SIG-M5 treated with dmso at 0.1 percent for 504 hours (cell line): Measurements from ENCODE around the gene ZNF423.
A peak's percentile ranks its signal among the peaks of the same experiment; 100 is the strongest.
"Not testable (repeated sequence)": the region's sequence is repeated elsewhere in the genome, so short reads cannot be mapped to it uniquely, and the experiment has no call there.

Experiments
- DNase-seq: peaks from one replicate; lab custom pipeline; 2025; ENCODE audit not compliant: unreplicated experiment; lab: John Stamatoyannopoulos, UW

Gene ZNF423

DNA sequence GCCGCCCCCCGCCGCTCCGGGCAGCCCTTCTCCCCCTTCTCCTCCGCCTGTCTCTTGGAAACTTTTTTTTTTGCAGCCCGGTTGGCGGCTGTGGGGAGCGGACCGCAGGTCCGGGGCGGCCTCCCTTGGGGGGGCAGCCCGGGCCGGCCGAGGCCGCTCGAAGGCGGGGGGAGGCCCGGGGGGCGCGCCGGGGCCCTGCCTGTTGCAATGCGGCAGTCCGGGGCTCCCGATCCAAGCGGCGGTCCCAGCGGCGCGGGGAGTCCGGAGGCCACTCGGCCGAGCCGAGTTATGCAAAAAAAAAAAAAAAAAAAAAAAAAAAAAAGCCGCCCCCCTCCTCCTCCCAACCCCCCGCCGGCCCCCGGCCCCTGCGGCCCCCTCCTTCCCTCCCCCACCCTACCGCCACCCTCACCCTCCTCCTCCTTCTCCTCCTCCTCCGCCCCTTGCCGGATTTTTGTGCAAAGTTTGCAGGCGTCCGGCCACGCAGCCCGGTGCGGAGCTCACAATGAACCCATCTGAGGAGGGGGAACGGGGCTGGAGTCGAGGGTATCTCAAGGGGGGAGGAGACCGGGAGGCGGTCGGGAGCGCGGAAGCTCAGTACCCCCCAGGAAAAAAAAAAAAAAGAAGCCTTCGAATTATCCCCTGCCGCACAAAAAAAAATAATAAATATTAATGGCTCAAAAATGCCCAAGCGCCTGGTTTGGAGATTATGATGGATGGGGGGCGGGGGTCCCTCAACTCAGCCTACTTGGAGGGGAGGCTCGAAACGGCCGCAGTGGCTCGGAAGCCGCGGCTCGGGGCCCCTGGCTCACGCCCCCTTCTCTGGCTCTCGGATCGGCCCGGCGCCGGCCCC, at the start of gene ZNF423:
ZNF423 (minus strand) TSS at position 291 of the 850 bp plus-strand sequence. CDS start 338 bp downstream, outside the sequence.
- no peak for DNase-seq

DNA sequence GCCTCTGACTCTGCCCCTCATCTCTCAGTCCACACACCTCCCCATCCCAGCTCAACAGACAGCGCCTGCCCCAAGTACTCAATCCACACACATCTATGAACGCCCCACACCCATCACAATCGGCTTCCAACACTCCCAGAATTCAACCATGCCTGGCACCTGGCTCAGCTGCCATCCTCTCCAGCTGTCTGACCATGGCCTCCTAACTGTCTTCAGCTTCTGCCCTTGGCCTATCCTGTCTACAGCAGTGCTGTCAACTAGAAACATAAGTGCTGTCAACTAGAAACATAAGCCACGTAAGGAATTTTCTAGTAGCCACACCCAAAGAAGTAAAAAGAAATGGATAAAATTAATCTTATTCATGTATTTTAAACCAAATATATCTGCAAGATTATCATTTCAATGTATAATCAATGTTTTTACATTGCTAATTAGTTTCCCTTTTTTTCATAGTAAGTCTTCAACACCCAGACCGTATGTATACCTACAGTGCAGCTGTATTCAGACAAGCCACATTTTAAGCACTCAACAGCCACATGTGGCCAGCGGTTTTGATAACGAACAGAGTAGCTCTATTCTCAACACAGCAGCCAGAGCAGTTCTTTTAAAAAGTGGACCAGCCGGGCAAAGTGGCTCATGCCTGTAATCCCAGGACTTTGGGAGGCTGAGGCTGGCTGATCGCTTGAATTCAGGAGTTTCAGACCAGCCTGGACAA, 48.6 kb upstream of the ZNF423 start:
- DNase-seq: no peak

DNA sequence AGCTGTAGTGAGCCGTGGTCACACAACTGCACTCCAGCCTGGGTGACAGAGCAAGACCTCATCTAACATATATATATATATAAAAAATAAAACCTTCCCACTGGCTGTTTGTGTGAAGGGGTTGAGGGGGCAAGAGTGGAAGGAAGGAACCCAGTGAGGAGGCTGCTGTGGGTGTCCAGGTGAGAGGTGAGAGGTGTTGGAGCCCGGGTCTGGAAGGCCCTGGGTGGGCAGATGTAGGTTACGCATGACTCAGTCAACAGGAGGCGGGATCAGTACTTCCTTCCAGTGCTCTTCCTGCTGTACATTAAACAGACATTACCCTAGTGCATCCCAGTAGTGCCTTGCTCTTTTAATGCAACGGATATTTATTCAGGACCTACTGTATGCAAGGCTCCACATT, 47.0 kb upstream of the ZNF423 start:
- DNase-seq: no peak

DNA sequence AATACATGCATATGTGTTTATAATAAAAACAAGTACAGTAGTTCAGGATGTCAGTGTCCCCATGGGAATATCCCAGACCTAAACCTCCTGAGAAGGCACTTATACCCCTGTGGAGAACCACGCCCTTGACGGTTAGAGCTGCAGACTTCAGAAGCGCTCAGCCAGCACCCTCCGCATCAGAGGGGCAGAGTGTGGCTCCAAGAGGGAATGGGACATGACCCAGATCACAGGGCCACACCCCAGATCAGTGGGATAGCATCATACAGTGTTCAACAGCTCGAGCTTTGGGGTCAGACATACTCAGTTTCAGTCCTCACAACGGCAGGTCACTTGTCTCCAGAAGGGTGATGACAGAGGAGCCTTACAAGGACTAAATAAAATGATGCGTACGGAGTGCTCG, 45.8 kb upstream of the ZNF423 start:
- no peak for DNase-seq

DNA sequence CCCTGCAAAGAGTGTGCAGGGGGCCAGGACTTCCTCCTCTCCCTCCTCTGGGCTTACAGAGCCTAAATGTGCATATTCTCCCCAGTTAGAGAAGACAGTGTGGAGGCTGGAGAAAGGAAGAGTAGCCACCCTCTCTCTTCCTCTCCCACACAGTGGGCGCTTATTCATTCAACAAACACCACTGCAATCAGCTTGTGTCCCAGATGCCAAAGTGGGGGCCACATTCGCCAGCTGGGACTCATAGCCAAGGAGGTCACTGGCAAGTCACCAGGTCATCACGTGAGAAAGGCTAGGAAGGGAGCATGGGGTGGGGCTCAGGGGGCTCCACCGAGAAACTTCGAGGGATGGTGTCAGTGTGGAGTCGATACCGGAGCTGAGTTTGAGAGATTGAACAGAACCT, 45.0 kb upstream of the ZNF423 start:
- no peak for DNase-seq

DNA sequence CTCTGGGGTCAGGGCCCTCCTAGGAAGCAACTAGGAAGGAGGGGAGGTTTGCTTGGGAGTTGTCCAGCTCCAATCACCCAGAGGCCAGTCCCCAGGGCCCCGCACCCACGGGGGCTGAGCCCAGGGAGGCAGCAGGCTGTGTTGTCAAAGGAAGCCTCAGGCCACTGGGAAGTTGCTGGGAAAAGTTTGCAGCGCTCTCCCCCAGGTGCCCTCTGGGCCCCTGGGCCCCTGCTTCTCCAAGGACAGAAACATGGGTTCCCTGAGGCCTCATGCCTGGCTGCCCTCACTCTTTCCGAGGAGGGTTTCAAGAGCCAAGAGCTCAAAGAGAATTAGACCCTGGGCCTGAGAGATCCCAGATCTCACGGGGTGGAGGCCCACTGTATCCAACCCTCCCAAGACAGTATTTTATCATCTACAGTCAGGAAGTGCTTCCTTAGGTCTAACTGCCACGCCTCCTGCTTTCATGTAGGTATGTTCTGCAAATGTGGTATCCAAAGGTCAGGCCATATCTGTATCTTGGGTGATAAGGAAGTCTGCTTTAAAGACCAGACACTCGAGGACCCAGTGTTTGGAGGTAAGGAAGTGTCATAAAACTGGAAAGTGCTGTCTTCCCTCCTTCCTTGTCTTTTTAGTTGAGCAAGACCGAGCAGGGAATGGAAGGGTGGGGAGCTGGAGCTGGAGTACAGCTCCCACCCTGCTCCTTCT, 44.2 kb upstream of the ZNF423 start:
- no peak for DNase-seq

DNA sequence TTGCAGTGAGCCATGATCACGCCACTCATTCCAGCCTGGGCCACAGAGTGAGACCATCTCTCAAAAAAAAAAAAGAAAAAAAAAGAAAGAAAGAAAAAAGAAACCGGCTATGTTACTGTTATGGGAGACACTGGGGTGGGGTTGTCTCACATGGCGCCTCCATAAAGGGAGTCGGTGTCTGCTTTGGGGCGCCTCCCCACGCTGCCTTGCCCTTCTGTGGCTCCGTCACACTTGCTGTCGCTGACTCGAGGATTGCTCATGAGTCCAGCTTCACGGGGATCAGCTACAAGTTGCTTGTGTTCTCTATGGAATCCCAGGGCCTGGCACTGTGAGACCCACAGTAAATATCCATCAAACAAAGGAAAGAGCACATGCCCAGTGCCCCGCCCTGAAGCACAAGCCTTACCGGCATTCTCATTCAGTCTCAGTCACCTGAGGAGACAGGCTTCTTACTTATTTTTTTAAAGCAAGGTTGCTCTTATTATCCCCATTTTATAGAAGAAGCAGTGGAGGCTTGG, 40.6 kb upstream of the ZNF423 start:
- no peak for DNase-seq

DNA sequence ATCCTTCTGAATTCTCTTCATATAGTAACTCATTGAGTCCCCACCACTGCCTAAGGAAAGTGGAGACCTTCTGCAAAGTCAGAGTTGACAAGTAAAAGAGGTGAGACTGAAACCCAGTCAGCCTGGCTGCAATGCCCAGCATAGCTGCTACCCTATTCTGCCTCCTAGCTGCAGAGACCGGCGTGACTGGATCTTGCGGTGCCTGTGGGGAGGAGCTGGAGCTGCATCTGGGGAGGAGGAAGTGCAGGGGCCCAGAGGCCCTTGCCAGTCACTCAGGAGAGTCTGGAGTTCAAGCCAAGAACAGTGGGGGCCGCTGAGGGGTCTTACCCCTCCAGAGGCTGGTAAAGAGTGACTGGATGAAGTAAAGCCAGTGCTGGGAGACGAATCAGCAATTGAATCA, 35.0 kb upstream of the ZNF423 start:
- DNase-seq: peak; percentile 15

DNA sequence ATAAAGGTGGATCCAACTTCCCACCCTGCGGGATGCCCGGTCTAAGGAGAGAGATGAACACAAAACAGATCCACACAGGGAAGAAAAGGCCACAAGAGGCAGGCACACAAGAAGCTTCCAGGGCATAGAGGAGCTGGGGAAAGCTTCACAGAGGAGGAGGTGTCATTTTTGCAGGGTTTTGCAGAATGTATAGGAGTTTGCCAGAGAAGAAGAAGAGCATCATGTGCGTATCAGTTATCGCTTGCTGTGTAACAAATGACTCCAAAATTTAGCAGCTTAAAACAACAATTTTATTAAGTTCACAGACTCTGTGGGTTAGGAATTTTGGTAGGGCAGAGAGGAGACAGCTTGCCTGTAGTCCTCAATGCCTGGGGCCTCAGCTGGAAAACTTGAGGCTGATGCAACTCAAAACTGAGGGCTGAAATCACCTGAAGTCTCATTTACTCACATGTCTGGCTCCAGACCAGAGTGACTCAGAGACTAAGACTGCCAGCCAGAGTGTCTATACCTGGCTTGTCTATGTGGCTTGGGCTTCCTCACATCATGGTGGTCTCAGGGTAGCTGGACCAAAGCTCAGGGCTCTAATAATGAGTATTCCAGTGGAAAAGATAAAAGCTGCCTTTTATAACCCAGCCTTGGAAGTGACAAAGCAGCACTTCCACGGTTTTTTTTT, 33.9 kb upstream of the ZNF423 start:
- DNase-seq: no peak

DNA sequence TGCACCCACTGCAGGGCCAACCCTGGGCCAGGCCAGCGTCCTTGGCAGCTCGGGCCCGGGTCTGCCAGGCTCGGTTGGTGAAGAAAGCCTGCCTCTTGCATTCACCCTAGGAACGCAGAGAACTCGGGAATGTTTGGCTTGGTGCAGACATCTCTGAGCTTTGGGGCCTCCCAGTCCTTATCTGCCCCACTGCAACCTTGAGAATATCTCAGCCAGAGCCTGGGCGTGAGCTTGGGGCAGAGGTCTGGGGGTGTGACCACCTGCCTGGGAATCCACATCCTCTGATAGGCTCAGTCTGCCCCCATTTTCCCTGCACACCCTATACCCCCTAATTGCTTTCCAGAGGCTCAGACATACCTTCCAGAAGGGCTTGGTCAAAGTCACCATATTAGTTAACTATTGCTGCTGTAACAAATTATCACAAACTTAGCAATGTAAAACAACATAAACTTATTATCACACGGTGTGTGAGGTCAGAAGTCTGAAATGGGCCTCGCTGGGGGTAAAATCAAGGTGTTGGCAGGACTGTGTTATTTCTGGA, 30.7 kb upstream of the ZNF423 start:
- DNase-seq: no peak

DNA sequence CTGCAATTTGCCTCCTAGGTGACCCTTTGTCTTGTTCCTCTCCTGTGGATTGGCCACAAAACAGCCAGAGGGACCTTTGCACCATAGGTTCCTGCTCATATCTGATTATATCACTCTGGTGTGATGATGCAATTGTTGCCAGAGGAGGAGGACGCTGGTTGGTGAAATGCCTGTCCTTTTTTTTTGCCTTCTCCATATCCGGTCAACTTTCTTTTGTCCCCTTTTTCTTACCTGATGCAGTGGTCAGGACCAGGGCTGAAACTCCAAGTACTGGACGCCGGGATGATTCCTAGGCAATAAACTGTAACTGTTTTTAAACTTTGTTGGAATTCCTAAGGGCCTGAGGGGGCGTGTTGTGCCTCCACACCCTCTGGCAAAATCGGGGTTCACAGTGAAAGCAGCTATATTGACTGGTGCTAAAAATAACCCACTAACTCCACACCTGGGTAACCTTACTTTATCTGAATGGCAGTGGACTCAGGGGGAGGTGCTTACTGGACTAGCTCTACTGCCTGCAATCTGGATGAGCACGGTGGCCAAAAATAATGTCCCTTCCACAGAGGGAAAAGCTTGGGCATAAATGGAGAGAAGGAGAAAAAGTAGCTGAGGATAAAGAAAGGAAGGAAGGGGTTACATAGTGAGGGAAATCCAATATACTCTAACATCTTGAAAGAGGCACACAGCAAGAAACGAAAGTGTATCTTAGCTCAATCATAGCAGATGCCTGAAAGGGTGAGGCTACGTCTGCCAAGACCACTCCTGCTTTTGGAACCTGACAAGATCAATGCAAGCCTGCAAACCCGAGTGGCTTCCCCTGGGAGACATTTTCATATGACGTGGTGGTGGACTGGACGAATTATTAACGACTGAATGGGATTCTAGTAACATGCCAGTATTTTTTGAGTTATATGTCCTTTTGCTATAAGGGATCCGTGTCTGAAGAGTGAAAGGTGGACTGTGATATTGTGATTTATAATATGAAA, 28.4 kb upstream of the ZNF423 start:
- peak; percentile 3 for DNase-seq

DNA sequence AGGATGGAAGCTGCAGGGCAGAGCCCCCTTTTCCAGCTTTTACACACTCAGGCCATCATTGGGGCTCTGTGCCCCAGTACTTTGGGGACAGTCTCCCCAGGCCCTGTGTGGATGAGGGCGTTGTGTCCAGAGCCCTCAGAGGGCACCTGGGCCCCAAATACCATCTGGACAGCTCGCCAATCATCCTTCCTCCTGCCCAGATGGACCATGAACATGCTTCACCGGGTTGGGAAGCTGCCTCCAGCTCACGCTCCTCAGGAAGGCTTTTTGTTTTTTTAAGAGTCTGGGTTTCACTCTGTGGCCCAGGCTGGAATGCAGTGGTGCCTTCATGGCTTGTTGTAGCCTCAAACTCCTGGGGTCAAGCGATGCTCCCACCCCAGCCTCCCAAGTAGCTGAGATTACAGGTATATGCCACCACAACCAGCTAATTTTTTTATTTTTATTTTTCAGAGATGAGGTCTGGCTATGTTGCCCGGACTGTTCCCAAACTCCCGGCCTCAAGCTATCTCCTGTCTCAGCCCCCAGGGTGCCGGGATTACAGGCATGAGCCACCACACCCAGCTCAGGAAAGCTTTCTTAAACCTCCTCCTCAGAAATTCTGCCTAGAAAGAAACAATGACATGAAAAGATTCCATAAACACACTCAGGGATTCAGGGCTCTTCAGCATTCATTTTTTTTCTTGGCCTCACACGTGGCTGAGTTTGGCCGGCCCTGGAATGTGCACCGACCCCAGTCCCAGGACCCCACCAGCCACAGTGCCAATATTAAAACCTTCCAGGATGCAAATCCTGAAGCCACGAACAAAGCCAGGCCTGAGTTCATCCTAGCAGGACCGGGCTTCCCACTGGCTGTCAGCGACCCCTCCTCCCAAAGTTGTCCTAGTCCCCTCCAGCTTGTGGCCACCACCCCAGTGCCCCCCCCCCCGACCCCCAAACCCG, 27.4 kb upstream of the ZNF423 start:
- DNase-seq: no peak

DNA sequence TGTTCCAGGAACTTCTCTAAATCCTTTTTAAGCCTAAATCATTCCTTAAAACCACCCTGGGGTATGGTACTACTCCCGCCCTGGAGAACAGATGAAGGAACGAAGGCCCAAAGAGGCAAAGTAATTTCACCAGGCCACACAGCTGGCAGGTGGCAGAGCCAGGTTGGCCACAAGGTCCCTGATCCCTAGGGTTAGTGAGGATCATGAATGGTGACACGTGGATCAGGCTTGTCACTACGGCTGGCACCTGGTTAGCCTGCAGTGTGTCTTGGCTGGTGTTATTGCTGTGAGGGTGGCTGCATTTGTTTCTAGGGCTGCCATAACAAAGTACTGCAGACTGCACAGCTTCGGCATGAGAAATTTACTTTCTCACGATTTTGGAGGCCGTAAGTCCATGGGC, 26.0 kb upstream of the ZNF423 start:
- DNase-seq: no peak

DNA sequence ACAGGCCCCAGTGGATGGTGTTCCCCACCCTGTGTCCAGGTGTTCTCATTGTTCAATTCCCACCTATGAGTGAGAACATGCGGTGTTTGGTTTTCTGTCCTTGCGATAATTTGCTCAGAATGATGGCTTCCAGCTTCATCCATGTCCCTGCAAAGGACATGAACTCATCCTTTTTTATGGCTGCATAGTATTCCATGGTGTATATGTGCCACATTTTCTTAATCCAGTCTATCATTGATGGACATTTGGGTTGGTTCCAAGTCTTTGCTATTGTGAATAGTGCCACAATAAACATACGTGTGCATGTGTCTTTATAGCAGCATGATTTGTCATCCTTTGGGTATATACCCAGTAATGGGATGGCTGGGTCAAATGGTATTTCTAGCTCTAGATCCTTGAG, 22.6 kb upstream of the ZNF423 start:
- DNase-seq: not testable (repeated sequence)

DNA sequence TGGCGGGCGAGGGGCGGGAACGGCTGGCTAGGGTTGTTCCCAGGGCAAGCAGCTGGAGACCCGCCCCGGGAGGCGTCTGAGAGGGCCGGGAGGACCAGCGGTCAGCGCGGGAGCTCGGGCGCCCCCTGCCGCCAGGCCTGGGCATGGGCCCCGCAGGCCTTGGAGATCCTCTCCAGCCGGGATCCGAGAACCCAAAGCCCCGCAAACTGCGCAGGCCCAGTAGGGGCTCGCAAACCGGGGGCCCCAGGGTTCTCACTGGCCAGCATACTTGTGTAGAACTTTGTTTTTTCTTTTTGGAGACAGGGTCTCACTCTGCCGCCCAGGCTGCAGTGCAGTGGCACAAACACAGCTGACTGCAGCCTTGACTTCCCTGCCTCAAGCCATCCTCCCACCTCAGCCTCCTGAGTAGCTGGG, 20.8 kb upstream of the ZNF423 start:
- no peak for DNase-seq

DNA sequence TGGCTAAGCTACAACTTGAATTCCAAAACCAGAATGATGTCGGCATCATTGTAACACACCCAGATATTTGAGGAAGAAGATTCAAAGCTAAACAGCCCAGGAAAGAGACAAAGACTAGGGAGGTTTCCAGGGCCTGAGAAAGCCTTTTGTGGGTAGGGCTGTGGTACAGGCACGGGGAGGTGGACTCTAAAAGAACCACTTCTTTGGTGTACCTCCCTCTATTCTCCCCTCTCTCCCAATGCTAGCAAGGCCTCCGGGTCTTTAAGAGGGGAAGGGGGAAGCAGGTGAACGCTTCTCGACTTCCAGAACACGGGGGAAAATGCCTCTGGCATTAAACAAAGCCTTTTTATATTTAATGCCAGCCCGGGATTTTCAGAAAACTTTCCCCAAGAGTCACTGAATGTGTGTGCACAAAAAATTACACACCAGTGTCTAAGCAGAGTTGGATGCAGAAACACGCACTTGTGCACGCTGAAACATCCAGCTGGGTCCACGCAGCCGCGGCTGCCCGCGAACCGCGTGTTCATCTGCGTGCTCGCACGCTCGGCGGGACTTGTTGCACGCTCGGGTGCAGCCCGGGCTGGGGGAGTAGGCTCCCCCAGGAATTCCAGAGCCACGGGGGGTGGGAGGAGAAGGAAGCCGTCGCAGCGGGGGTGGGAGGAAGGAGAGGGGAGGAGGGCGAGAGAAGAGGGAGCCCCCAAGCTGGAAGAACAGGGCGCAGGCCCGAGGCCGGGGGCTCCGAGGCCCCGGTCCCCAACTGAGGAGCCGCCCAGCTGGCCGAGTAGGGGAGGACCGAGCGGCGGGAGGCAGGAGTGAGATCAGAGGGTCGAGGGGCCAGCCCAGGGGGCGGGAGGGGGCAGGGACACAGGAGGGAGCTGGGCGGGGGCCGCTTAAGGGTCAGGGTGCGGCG, 20.1 kb upstream of the ZNF423 start:
- DNase-seq: no peak

DNA sequence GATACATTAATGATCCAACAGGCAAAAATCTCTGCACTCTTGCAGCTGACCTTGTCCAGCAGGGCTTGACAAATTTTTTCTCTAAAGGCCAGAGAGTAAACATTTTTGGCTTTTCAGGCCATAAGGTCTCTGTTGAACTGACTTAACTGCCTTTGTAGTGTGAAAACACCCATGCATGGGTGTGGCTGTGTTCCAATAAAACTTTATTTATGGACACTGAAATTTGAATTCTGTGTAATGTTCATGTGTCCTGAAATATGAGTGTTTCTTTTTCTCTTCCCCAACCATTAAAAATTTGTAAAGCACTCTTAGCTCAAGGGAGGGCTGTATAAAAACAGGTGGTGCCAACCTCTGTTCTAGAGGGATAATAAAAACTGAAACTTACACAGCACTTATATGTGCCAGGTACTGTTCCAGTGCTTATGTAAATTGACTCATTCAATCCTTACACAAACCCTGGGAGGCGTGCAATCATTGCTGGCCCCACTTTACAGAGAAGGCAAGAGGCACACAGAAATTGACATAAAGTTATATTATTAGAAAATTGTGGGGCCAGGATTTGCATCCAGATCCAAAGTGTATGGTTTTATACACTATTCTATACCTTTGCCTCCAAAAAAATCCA, 18.8 kb upstream of the ZNF423 start:
- no peak for DNase-seq
